PC-3 (cell line): ENCODE results near the gene CXCL3.

Experiments
- CTCF ChIP-seq: fragments of 300-600 bp; sonication (generic); conservative IDR thresholded peaks from 2 replicates; pipeline ENCODE4 v1.5.1; 2017; ENCODE audit warnings: antibody characterized with exemption, low read depth, mild to moderate bottlenecking, low read length
- EZH2 ChIP-seq: fragments of 300-600 bp; sonication (generic); IDR thresholded peaks from one replicate; pipeline ENCODE4 v1.6.1; 2017; ENCODE audit warnings: antibody characterized with exemption, mild to moderate bottlenecking, low read length; ENCODE audit not compliant: unreplicated experiment
- EZH2phosphoT487 ChIP-seq: fragments of 300-600 bp; sonication (generic); IDR thresholded peaks from 2 replicates; pipeline ENCODE4 v1.6.1; 2018; ENCODE audit warnings: mild to moderate bottlenecking, antibody characterized with exemption, low read length, borderline replicate concordance

- TF ChIP-seq EZH2 (no peak), CTCF (no peak), EZH2phosphoT487 (no peak)
These were observed 18.5 kb upstream of the CXCL3 start for GRCh38 chr4:74056858-74057562.
